Upper lobe of left lung (tissue), 6 donors: ENCODE data around the gene CTNNA1. TPM values are rescaled to one million over a fixed set of nuclear protein-coding genes. Genes with fewer than 3 reads are reported as not detected.

ENCODE experiments used
- ATAC-seq, 2 donors: fragments of 200-7000 bp; cut with Tn5 transposase; one replicate each; pipeline ENCODE4 v1.9.1; 2022; ENCODE audit warnings: mild to moderate bottlenecking in 2 of 2, moderate library complexity in 2 of 2; ENCODE audit not compliant: low FRiP score in 2 of 2
- DNase-seq, 2 donors: peaks; one replicate each; pipeline ENCODE4 v3.0.0-alpha.2; 2019 to 2020
- H3K27ac ChIP-seq, 4 donors: fragments of 200-600 bp; sonication (generic); one replicate each; pipeline ENCODE4 v1.5.1; 2016 to 2019
- H3K27me3 ChIP-seq, 4 donors: fragments of 200-600 bp; sonication (generic); one replicate each; pipeline ENCODE4 v1.5.1; 2017 to 2019
- H3K36me3 ChIP-seq, 4 donors: fragments of 200-600 bp; sonication (generic); one replicate each; pipeline ENCODE4 v1.5.1; 2016 to 2019
- H3K4me1 ChIP-seq, 4 donors: fragments of 200-600 bp; sonication (generic); one replicate each; pipeline ENCODE4 v1.5.1; 2018 to 2019
- H3K4me3 ChIP-seq, 4 donors: fragments of 200-600 bp; sonication (generic); one replicate each; pipeline ENCODE4 v1.5.1; 2017 to 2019; ENCODE audit warnings: mild to moderate bottlenecking in 2 of 4, moderate library complexity in 1 of 4
- H3K9me3 ChIP-seq, 4 donors: fragments of 200-600 bp; sonication (generic); one replicate each; pipeline ENCODE4 v1.5.1; 2018 to 2019
- EP300 ChIP-seq, 4 donors: sonication (generic); formaldehyde crosslinking; IDR thresholded peaks; one replicate each; pipeline ENCODE4 v1.5.1; 2017; ENCODE audit warnings: antibody characterized with exemption in 4 of 4, control low read depth in 2 of 4
- POLR2A ChIP-seq, 4 donors: fragments of 450-650 bp; IDR thresholded peaks; one replicate each; pipeline ENCODE4 v1.5.1; 2016 to 2017; ENCODE audit warnings: antibody characterized with exemption in 4 of 4, mild to moderate bottlenecking in 2 of 4
- POLR2AphosphoS5 ChIP-seq, 2 donors: sonication (generic); formaldehyde crosslinking; IDR thresholded peaks; one replicate each; pipeline ENCODE4 v1.5.1; 2017; ENCODE audit warnings: antibody characterized with exemption in 2 of 2
- WGBS, 2 donors: methylation state at CpG; one replicate each; pipeline ENCODE4 v1.1.5; 2017 to 2018; 5-methylcytosine and 5-hydroxymethylcytosine counted together
- total RNA-seq, 6 donors: library from RNA; depleted of rRNA in 4 of 6; stranded (reverse); fragments of >200 nt in 4 of 6; gene quantifications; one replicate each; pipeline versions ENCODE4 v1.1.0 to v1.2.1, GENCODE V29; 2016 to 2021
- TF ChIP-seq, protein P1 (sequence below), 6 experiments: fragments of 450-650 bp in 4 of 6; fragments of 200-600 bp in 2 of 6; sonication (generic) in 2 of 6; IDR thresholded peaks; one replicate each; pipeline ENCODE4 v1.5.1; 2016 to 2019; ENCODE audit warnings: antibody characterized with exemption in 6 of 6
- donor health status: DM: no; HTN: no; CAD: no; lungs with moderate emphysema.
- donor health status: DM: no; HTN: yes; CAD: no; lungs with severe emphysema.

Gene CTNNA1
- total RNA-seq, 6 donors from 2014 or later: 352 to 505 (median 415) TPM

- TF ChIP-seq, protein P1, sequence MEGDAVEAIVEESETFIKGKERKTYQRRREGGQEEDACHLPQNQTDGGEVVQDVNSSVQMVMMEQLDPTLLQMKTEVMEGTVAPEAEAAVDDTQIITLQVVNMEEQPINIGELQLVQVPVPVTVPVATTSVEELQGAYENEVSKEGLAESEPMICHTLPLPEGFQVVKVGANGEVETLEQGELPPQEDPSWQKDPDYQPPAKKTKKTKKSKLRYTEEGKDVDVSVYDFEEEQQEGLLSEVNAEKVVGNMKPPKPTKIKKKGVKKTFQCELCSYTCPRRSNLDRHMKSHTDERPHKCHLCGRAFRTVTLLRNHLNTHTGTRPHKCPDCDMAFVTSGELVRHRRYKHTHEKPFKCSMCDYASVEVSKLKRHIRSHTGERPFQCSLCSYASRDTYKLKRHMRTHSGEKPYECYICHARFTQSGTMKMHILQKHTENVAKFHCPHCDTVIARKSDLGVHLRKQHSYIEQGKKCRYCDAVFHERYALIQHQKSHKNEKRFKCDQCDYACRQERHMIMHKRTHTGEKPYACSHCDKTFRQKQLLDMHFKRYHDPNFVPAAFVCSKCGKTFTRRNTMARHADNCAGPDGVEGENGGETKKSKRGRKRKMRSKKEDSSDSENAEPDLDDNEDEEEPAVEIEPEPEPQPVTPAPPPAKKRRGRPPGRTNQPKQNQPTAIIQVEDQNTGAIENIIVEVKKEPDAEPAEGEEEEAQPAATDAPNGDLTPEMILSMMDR (IDR thresholded peaks at IDR 0.05): no peak
- TF ChIP-seq POLR2A (IDR thresholded peaks at IDR 0.05) (no peak), EP300 (IDR thresholded peaks at IDR 0.05) (no peak), POLR2AphosphoS5 (IDR thresholded peaks at IDR 0.05) (no peak)
- DNase-seq: peak; percentile 14 to 73
- peaks cover 12 to 21% (median 19%) of the 10 kb centered on the region in 4 donors for H3K4me1 ChIP-seq
Observed at GRCh38 chr5:138946831-138947560, 193.8 kb downstream of the CTNNA1 start.

DNA sequence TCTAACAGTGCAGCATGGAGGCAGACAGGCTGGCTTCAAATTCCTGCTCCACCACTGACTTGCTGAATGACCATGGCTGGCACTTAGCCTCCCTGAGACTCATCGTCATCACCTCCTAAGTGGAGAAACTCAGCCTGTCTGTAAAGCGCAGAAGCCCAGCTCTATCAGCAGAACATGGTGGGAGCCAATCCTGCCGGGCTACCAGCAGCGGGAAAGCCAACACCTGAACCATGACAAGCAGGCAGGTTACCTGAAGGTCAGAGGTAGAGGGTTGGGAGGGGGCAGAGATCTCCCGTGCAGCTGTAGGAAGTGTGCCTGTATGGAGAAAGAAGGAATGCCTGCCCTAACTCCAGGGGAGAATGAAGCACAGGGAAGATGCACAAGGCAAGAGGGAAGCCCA, 194.6 kb downstream of the CTNNA1 start:
- Histone ChIP-seq H3K27me3 (no peaks in the 10 kb centered on the region), H3K36me3 (peaks cover 0 to 27% (median 14%) of the 10 kb centered on the region in 4 donors), H3K9me3 (no peaks in the 10 kb centered on the region), H3K27ac (no peak overlapping the region), H3K4me3 (no peak overlapping the region), H3K4me1 (peaks cover 19 to 29% (median 27%) of the 10 kb centered on the region in 4 donors)
- ATAC-seq (no peak), DNase-seq (peak in 1 of 2 donors; percentile 14)
- WGBS, 2 donors: 90 to 100% methylated on average over 2 to 5 of the region's 5 CpGs
- TF ChIP-seq POLR2AphosphoS5 (IDR thresholded peaks at IDR 0.05) (no peak), POLR2A (IDR thresholded peaks at IDR 0.05) (no peak)

More at GRCh38 chr5:138946831-138947560, 193.8 kb downstream of the CTNNA1 start:
- Histone ChIP-seq H3K4me3 (no peak overlapping the region), H3K27me3 (no peaks in the 10 kb centered on the region), H3K36me3 (peaks cover 0 to 27% (median 14%) of the 10 kb centered on the region in 4 donors), H3K27ac (no peak overlapping the region), H3K9me3 (no peaks in the 10 kb centered on the region)
- WGBS, 2 donors: 99 to 100% methylated on average over 1 to 20 of the region's 20 CpGs
- no peak for ATAC-seq

GRCh38 chr5:138948471-138949222, 195.4 kb downstream of the CTNNA1 start:
- WGBS, 2 donors: 82 to 86% methylated on average over 23 of the region's 23 CpGs
- peak overlapping the region in 1 of 4 donors; percentile 12 for H3K27ac ChIP-seq
- no peak for TF ChIP-seq EP300 (IDR thresholded peaks at IDR 0.05)
- TF ChIP-seq POLR2A (IDR thresholded peaks at IDR 0.05): no peak
- TF ChIP-seq POLR2AphosphoS5 (IDR thresholded peaks at IDR 0.05): no peak
- TF ChIP-seq, protein P1 (IDR thresholded peaks at IDR 0.05): no peak

DNA sequence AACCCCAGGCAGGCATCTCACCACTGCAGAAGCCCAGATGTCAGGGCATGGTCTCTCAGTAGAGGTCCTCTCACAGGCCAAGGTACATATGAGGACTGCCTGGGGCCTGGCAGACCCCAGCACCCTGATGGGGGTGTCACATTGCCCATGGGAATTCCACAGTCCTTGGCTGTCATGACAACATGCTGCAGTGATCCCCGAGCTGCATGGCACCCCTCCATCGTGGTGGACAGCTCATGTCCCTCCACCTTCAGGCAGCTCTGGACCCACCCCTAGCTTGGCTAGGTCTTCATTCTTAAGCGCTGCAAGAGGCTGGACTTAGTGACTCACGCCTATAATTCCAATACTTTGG, 196.0 kb downstream of the CTNNA1 start:
- Histone ChIP-seq H3K4me3 (no peak overlapping the region), H3K36me3 (peaks cover 0 to 23% (median 14%) of the 10 kb centered on the region in 4 donors), H3K27ac (peak overlapping the region in 1 of 4 donors; percentile 12), H3K9me3 (no peaks in the 10 kb centered on the region), H3K27me3 (no peaks in the 10 kb centered on the region), H3K4me1 (peaks cover 34 to 43% (median 41%) of the 10 kb centered on the region in 4 donors)
- DNase-seq (peak in 1 of 2 donors; percentile 12), ATAC-seq (no peak)
- 83 to 100% methylated on average over 1 to 4 of the region's 4 CpGs for WGBS, 2 donors
- TF ChIP-seq, protein P1 (IDR thresholded peaks at IDR 0.05): no peak
- no peak for TF ChIP-seq POLR2A (IDR thresholded peaks at IDR 0.05)
- no peak for TF ChIP-seq POLR2AphosphoS5 (IDR thresholded peaks at IDR 0.05)
- no peak for TF ChIP-seq EP300 (IDR thresholded peaks at IDR 0.05)

More at GRCh38 chr5:138948471-138949222, 195.4 kb downstream of the CTNNA1 start:
- Histone ChIP-seq H3K9me3 (no peaks in the 10 kb centered on the region), H3K27me3 (no peaks in the 10 kb centered on the region), H3K36me3 (peaks cover 0 to 26% (median 14%) of the 10 kb centered on the region in 4 donors), H3K4me1 (peaks cover 28 to 38% (median 35%) of the 10 kb centered on the region in 4 donors), H3K4me3 (no peak overlapping the region)
- DNase-seq (peak; percentile 12 to 59), ATAC-seq (no peak)

- Histone ChIP-seq H3K36me3 (peaks cover 0 to 23% (median 14%) of the 10 kb centered on the region in 4 donors), H3K27ac (no peak overlapping the region), H3K27me3 (no peaks in the 10 kb centered on the region), H3K9me3 (no peaks in the 10 kb centered on the region), H3K4me1 (peaks cover 41 to 49% (median 47%) of the 10 kb centered on the region in 4 donors), H3K4me3 (no peak overlapping the region)
- WGBS, 2 donors: 83 to 90% methylated on average over 3 of the region's 3 CpGs
- TF ChIP-seq EP300 (IDR thresholded peaks at IDR 0.05) (no peak), POLR2A (IDR thresholded peaks at IDR 0.05) (no peak), POLR2AphosphoS5 (IDR thresholded peaks at IDR 0.05) (no peak)
- TF ChIP-seq, protein P1 (IDR thresholded peaks at IDR 0.05): no peak
- ATAC-seq (no peak), DNase-seq (peak; percentile 21 to 40)
Observed at GRCh38 chr5:138949988-138950387, 196.8 kb downstream of the CTNNA1 start.
